CD4-positive, alpha-beta memory T cell (primary cell): ENCODE data around the gene MYO1F. TPM values are rescaled to one million over a fixed set of nuclear protein-coding genes. Genes with fewer than 3 reads are reported as not detected.

Experiments
- CTCF ChIA-PET: fragments of 350-600 bp; sonication (Branson Sonifier 250); formaldehyde crosslinking; loops from one replicate; lab custom pipeline; 2021; ENCODE audit warnings: inconsistent platforms; ENCODE audit not compliant: partially characterized antibody; lab: Charles Lee
- POLR2A ChIA-PET: fragments of 350-600 bp; sonication (Branson Sonifier 250); formaldehyde crosslinking; loops from one replicate; lab custom pipeline; 2021; ENCODE audit not compliant: partially characterized antibody; lab: Charles Lee
- DNase-seq, 5 donors: peaks; one replicate each; pipeline versions ENCODE4 v3.0.0 to v3.0.0-alpha.2; 2020 to 2022; ENCODE audit warnings: mixed read lengths in 1 of 5
- H3K27ac ChIP-seq: one replicate; pipeline ENCODE4 v1.7.0; 2013; ENCODE audit warnings: low read depth, low read length
- H3K27me3 ChIP-seq: 2 replicates; pipeline ENCODE4 v1.7.0; 2013; ENCODE audit warnings: mild to moderate bottlenecking, low read length, moderate library complexity; ENCODE audit not compliant: insufficient read depth
- H3K36me3 ChIP-seq: 2 replicates; pipeline ENCODE4 v1.7.0; 2013; ENCODE audit warnings: mild to moderate bottlenecking, low read length, moderate library complexity; ENCODE audit not compliant: insufficient read depth
- H3K4me1 ChIP-seq: 2 replicates; pipeline ENCODE4 v1.7.0; 2013; ENCODE audit warnings: mild to moderate bottlenecking, low read length, moderate library complexity; ENCODE audit not compliant: insufficient read depth
- H3K4me3 ChIP-seq, 2 donors: one replicate each; pipeline ENCODE4 v1.7.0; 2013; ENCODE audit warnings: low read length in 2 of 2, mild to moderate bottlenecking in 1 of 2
- H3K9me3 ChIP-seq, 2 donors: one replicate each; pipeline ENCODE4 v1.7.0; 2013; ENCODE audit warnings: low read length in 2 of 2, control low read depth in 1 of 2; ENCODE audit not compliant: control insufficient read depth in 1 of 2
- H3K27ac Mint-ChIP-seq, 7 donors: one replicate each; pipeline ENCODE4 v1.8.0; 2020 to 2021; ENCODE audit warnings: mixed read lengths in 7 of 7, mild to moderate bottlenecking in 6 of 7, inconsistent platforms in 3 of 7, moderate library complexity in 3 of 7
- H3K27me3 Mint-ChIP-seq, 2 donors: one replicate each; pipeline ENCODE4 v1.8.0; 2020 to 2021; ENCODE audit warnings: mixed read lengths in 2 of 2
- H3K36me3 Mint-ChIP-seq, 2 donors: one replicate each; pipeline ENCODE4 v1.8.0; 2020 to 2021; ENCODE audit warnings: mixed read lengths in 2 of 2, inconsistent platforms in 1 of 2, mild to moderate bottlenecking in 1 of 2
- H3K4me1 Mint-ChIP-seq, 4 donors: one replicate each; pipeline ENCODE4 v1.8.0; 2020 to 2021; ENCODE audit warnings: mixed read lengths in 4 of 4, mild to moderate bottlenecking in 1 of 4
- H3K4me3 Mint-ChIP-seq, 8 donors: one replicate each; pipeline ENCODE4 v1.8.0; 2020 to 2021; ENCODE audit warnings: mixed read lengths in 8 of 8, mild to moderate bottlenecking in 7 of 8, moderate library complexity in 6 of 8, inconsistent platforms in 3 of 8
- H3K9me3 Mint-ChIP-seq, 8 donors: one replicate each; pipeline ENCODE4 v1.8.0; 2020 to 2021; ENCODE audit warnings: mixed read lengths in 8 of 8, mild to moderate bottlenecking in 5 of 8, inconsistent platforms in 3 of 8, moderate library complexity in 1 of 8
- intact Hi-C: fragments of 100-400 bp; cut with micrococcal nuclease; formaldehyde crosslinking; loops from one replicate; pipeline ENCODE4 v1.15.1; 2023
- polyA plus RNA-seq, 2 donors: library from polyadenylated mRNA; unstranded; fragments of 300-500 nt; fragmentation: Illumina TruSeq; gene quantifications; one replicate each; pipeline ENCODE4 v1.2.3, GENCODE V29; 2021
- total RNA-seq, 2 experiments: library from RNA; stranded (reverse); gene quantifications; one replicate each; pipeline ENCODE4 v1.2.3, GENCODE V29; 2021

The MYO1F gene
- total and polyA plus RNA-seq, 4 experiments from 2014 or later: 35.9 to 359 (median 220) TPM

DNA sequence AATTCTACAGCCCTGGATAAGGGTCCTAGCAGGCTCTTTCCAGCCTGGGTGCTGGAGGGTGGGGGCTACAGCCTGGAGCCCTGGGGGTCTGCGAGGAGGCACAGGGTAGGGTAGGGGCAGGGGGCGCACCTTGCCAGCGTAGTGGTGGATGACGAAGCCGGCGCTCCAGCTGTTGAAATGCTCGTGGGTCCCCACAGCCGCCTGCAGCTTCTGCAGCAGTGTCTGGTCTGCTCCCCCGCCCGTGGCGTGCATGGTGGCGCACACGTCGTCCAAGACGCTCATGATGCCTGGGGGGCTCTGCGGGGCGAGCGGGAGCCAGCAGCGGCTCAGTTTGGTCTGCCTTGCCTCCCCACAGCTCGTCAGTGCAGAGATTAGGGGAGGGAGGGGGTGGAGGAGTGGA is 33.1 kb downstream of the MYO1F start:
- no peak overlapping the region for H3K4me3 Mint-ChIP-seq

DNA sequence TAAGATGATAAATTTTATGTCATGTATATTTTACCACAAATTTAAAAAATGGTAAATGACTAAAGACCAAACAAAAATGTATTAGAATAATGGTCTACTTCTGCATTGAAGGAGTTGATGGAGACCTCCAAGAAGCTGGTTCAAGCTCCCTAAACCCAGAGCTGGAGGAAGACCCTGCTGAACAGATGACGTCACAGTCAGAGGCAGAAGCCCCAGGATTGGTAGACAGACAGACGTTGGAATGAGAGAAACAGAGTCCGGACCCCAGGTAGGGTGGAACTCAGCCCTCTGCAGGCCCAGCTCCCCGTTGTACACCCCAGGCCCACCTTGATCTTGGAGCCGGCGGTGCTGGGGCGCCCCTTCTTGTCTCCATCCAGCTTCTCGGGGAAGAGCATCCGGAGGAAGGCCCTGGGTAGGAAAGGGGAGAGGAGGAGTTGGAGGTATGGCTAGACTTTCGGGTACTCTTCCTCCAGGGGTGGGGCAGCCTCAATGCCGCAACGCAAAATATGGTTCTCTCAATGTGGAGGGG is 37.6 kb downstream of the MYO1F start:
- Mint-ChIP-seq H3K4me1 (peaks cover 0 to 3% (median 0%) of the 10 kb centered on the region in 4 donors), H3K36me3 (peaks cover 32 to 44% of the 10 kb centered on the region in 2 donors), H3K27ac (peak overlapping the region in 1 of 7 donors; percentile 84), H3K9me3 (peaks cover 0 to 2% (median 0%) of the 10 kb centered on the region in 8 donors), H3K4me3 (peak overlapping the region in 1 of 8 donors; percentile 26), H3K27me3 (no peaks in the 10 kb centered on the region)
- POLR2A ChIA-PET: interaction anchor here (0.7 to 1.5 kb wide), 7 partner anchors 15 to 39 kb away, joined by 3 to 5 read pairs (median 3); partner anchors contain the start of gene ZNF414
- no peak for DNase-seq
- Histone ChIP-seq H3K27ac (no peak overlapping the region), H3K4me1 (no peaks in the 10 kb centered on the region), H3K27me3 (no peaks in the 10 kb centered on the region), H3K36me3 (peaks cover 27% of the 10 kb centered on the region), H3K9me3 (no peaks in the 10 kb centered on the region), H3K4me3 (no peak overlapping the region)
- CTCF ChIA-PET: interaction anchor here (0.7 to 3.0 kb wide), 3 partner anchors 26 to 837 kb away, joined by 3 to 18 read pairs (median 5); partner anchors contain the start of genes MYO1F and ZNF414
- intact Hi-C loops: no loop called here

More for the DNA sequence above, 33.1 kb downstream of the MYO1F start:
- no peaks in the 10 kb centered on the region for H3K4me1 Mint-ChIP-seq
- H3K27ac ChIP-seq: no peak overlapping the region
- intact Hi-C loops: no loop called here
- H3K36me3 Mint-ChIP-seq: peaks cover 33 to 35% of the 10 kb centered on the region in 2 donors
- CTCF ChIA-PET: interaction anchor here (0.9 to 12.9 kb wide), 2 partner anchors 16 to 34 kb away, joined by 3 to 111 read pairs; partner anchors contain the start of gene MYO1F
- H3K27ac Mint-ChIP-seq: no peak overlapping the region
- no peaks in the 10 kb centered on the region for H3K9me3 Mint-ChIP-seq
- no peak overlapping the region for H3K4me3 ChIP-seq
- H3K27me3 Mint-ChIP-seq: no peaks in the 10 kb centered on the region
- POLR2A ChIA-PET: interaction anchor here (0.6 to 3.7 kb wide), 4 partner anchors 23 to 169 kb away, joined by 3 to 20 read pairs (median 3); partner anchors contain the start of genes MYO1F and ZNF414
- no peak for DNase-seq
- no peaks in the 10 kb centered on the region for H3K4me1 ChIP-seq
- no peaks in the 10 kb centered on the region for H3K27me3 ChIP-seq
- peaks cover 20% of the 10 kb centered on the region for H3K36me3 ChIP-seq
- no peaks in the 10 kb centered on the region for H3K9me3 ChIP-seq

DNA sequence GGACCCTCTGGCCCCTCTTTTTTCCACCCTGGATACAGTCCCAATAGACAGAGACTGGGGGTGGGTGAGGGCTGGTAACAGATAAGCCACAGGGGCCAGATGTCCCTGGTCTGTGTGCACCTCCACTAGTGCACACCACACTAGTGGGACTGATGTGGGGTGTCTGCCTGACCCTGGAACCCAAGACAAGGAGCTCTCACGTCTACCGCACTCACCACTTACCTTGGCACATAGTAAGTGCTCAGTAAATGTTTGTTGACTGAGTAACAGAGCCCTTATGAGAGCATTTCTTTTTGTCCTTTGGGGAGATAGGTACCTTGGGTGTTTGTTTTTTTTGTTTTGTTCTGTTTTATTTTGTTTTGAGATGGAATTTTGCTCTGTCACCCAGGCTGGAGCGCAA is 40.1 kb downstream of the MYO1F start:
- peaks cover 36 to 50% of the 10 kb centered on the region in 2 donors for H3K36me3 Mint-ChIP-seq
- no peak overlapping the region for H3K4me3 Mint-ChIP-seq
- Histone ChIP-seq H3K27ac (no peak overlapping the region), H3K4me3 (no peak overlapping the region), H3K27me3 (no peaks in the 10 kb centered on the region), H3K4me1 (no peaks in the 10 kb centered on the region), H3K36me3 (peaks cover 27% of the 10 kb centered on the region), H3K9me3 (no peaks in the 10 kb centered on the region)
- peaks cover 0 to 5% (median 1%) of the 10 kb centered on the region in 4 donors for H3K4me1 Mint-ChIP-seq
- no peaks in the 10 kb centered on the region for H3K27me3 Mint-ChIP-seq
- intact Hi-C loops: no loop called here
- CTCF ChIA-PET: no interaction called here
- H3K9me3 Mint-ChIP-seq: peaks cover 0 to 2% (median 0%) of the 10 kb centered on the region in 8 donors
- peak overlapping the region in 3 of 7 donors; percentile 37 to 62 (median 60) for H3K27ac Mint-ChIP-seq
- no peak for DNase-seq
- POLR2A ChIA-PET: interaction anchor here (1.1 to 1.3 kb wide), 3 partner anchors 19 to 32 kb away, joined by 4 to 5 read pairs (median 5); partner anchors contain the start of gene ZNF414

DNA sequence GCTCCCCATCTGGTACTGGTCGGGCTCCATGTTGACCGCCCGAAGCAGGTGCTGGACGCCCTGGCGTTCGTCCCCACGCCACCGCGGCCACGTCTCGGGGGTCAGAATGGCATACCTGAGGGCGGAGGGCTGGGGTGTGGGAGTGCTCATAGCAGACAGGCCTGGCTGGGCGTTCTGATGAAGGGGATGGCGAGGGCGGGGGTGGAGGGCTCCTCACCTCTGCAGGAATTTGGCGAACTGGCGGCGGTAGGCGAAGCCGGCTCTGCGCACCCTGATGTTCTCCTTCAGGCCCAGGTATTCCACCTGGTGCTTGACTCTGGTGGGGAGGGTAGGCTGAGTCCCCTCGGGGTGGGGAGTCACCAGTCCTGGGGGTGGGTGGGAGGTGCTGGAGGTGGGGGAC is 41.0 kb downstream of the MYO1F start:
- POLR2A ChIA-PET: no interaction called here
- no peaks in the 10 kb centered on the region for H3K27me3 Mint-ChIP-seq

DNA sequence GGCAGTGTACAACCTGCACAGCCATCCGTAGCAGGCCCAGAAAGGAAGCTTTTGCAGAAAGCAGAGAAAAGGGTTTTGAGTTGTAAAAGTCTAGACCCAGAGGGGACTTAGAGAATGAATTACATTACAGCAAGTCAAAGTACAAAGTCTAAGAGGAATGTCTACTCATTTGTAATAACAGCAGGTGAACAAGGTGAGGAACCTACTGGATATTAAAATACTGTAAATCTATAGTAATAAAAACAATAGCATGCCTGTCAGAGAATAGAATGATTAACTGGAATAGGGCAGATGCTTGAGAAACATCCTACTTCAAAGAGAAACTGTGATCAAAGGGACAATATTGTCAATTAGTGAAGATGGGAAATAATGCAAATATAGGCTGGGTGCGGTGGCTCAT is 45.0 kb downstream of the MYO1F start:
- Mint-ChIP-seq H3K27me3 (no peaks in the 10 kb centered on the region), H3K4me3 (no peak overlapping the region), H3K4me1 (peaks cover 1 to 18% (median 14%) of the 10 kb centered on the region in 4 donors), H3K9me3 (peaks cover 0 to 2% (median 0%) of the 10 kb centered on the region in 8 donors), H3K36me3 (peaks cover 55 to 60% of the 10 kb centered on the region in 2 donors), H3K27ac (peak overlapping the region in 4 of 7 donors; percentile 21 to 79 (median 64))
- ChIA-PET CTCF (interaction anchor here (0.8 kb wide), 1 partner anchor 46 kb away, joined by 6 read pairs; no protein-coding TSS in a partner anchor), POLR2A (interaction anchor here (13.8 kb wide), 1 partner anchor 16 kb away, joined by 122 read pairs; the partner anchor contains the start of gene ZNF414)
- H3K4me3 ChIP-seq: no peak overlapping the region
- intact Hi-C loops: no loop called here
- H3K4me1 ChIP-seq: peaks cover 4% of the 10 kb centered on the region
- no peak for DNase-seq
- no peaks in the 10 kb centered on the region for H3K9me3 ChIP-seq
- H3K27me3 ChIP-seq: no peaks in the 10 kb centered on the region
- no peak overlapping the region for H3K27ac ChIP-seq
- peaks cover 44% of the 10 kb centered on the region for H3K36me3 ChIP-seq

More for the DNA sequence above, 41.0 kb downstream of the MYO1F start:
- peaks cover 0 to 6% (median 1%) of the 10 kb centered on the region in 4 donors for H3K4me1 Mint-ChIP-seq
- no peak overlapping the region for H3K4me3 Mint-ChIP-seq
- no peak for DNase-seq
- H3K27me3 ChIP-seq: no peaks in the 10 kb centered on the region
- H3K9me3 Mint-ChIP-seq: peaks cover 0 to 2% (median 0%) of the 10 kb centered on the region in 8 donors
- H3K4me1 ChIP-seq: no peaks in the 10 kb centered on the region
- no peak overlapping the region for H3K27ac ChIP-seq
- CTCF ChIA-PET: no interaction called here
- H3K4me3 ChIP-seq: no peak overlapping the region
- peaks cover 23% of the 10 kb centered on the region for H3K36me3 ChIP-seq
- H3K9me3 ChIP-seq: no peaks in the 10 kb centered on the region
- H3K36me3 Mint-ChIP-seq: peaks cover 37 to 51% of the 10 kb centered on the region in 2 donors
- intact Hi-C loops: no loop called here
- H3K27ac Mint-ChIP-seq: peak overlapping the region in 4 of 7 donors; percentile 23 to 89 (median 34)

DNA sequence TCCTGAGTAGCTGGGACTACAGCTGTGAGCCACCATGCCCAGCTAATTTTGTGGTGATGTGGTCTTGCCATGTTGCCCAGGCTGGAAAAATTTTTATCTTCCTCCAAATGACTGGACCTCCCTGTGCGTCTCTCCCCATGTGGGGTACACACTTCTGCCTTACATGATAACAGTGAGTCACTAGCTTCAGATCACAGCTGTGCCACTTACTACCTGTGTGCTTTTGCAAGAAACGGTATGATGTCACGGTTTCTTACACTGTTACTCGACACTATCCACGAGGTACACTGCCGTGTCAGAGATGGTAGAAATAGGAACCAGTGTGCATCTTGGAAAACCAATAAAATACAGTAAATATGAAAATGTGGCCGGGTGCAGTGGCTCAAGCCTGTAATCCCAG is 45.8 kb downstream of the MYO1F start:
- intact Hi-C loops: no loop called here
- Mint-ChIP-seq H3K36me3 (peaks cover 53 to 60% of the 10 kb centered on the region in 2 donors), H3K27me3 (no peaks in the 10 kb centered on the region), H3K4me1 (peaks cover 1 to 18% (median 15%) of the 10 kb centered on the region in 4 donors), H3K9me3 (peaks cover 0 to 2% (median 0%) of the 10 kb centered on the region in 8 donors), H3K4me3 (no peak overlapping the region), H3K27ac (peak overlapping the region in 2 of 7 donors; percentile 37 to 48)
- Histone ChIP-seq H3K4me3 (no peak overlapping the region), H3K36me3 (peaks cover 45% of the 10 kb centered on the region), H3K4me1 (peaks cover 4% of the 10 kb centered on the region), H3K27ac (no peak overlapping the region), H3K9me3 (no peaks in the 10 kb centered on the region), H3K27me3 (no peaks in the 10 kb centered on the region)
- no peak for DNase-seq
- CTCF ChIA-PET: interaction anchor here (1.4 kb wide), 1 partner anchor 48 kb away, joined by 9 read pairs; no protein-coding TSS in a partner anchor
- POLR2A ChIA-PET: interaction anchor here (0.7 to 13.8 kb wide), 2 partner anchors 15 to 44 kb away, joined by 3 to 122 read pairs; partner anchors contain the start of gene ZNF414
